Activated CD8-positive, alpha-beta memory T cell treated with anti-CD3 and anti-CD28 coated beads, Interleukin-2, amount 50 U/mL, for 24 hours (primary cell): ENCODE measurements around the gene WRAP73.

ENCODE experiments used
- DNase-seq: peaks from one replicate; pipeline ENCODE4 v3.0.0-alpha.2; 2020; ENCODE audit errors: extremely low read depth

WRAP73 gene

GRCh38 chr1:3669421-3669821 lies 19.5 kb upstream of the WRAP73 start:
- DNase-seq, result no peak

- DNase-seq, result no peak
These were observed 18.8 kb upstream of the WRAP73 start for GRCh38 chr1:3668585-3669300.

- no peak for DNase-seq
These were observed 18.2 kb upstream of the WRAP73 start for GRCh38 chr1:3668148-3668547.

GRCh38 chr1:3664700-3665375 lies 14.9 kb upstream of the WRAP73 start:
- no peak for DNase-seq

- DNase-seq, result no peak
These were observed 14.2 kb upstream of the WRAP73 start for GRCh38 chr1:3663999-3664699.

- DNase-seq, result no peak
These were observed 12.3 kb upstream of the WRAP73 start for GRCh38 chr1:3662080-3662671.

GRCh38 chr1:3661631-3662030 lies 11.7 kb upstream of the WRAP73 start:
- no peak for DNase-seq

GRCh38 chr1:3660704-3661103 lies 10.8 kb upstream of the WRAP73 start:
- DNase-seq, result no peak

GRCh38 chr1:3659093-3659492 lies 9.2 kb upstream of the WRAP73 start:
- DNase-seq, result no peak

GRCh38 chr1:3658231-3658615 lies 8.3 kb upstream of the WRAP73 start:
- no peak for DNase-seq

GRCh38 chr1:3657578-3658230 lies 7.8 kb upstream of the WRAP73 start:
- DNase-seq, result no peak

- no peak for DNase-seq
These were observed 7.2 kb upstream of the WRAP73 start for GRCh38 chr1:3657096-3657475.

- no peak for DNase-seq
These were observed 6.7 kb upstream of the WRAP73 start for GRCh38 chr1:3656450-3657095.

GRCh38 chr1:3654549-3655281 lies 4.8 kb upstream of the WRAP73 start:
- DNase-seq, result no peak

GRCh38 chr1:3653286-3653618 lies 3.3 kb upstream of the WRAP73 start:
- no peak for DNase-seq

GRCh38 chr1:3652548-3653285 lies 2.8 kb upstream of the WRAP73 start:
- no peak for DNase-seq

GRCh38 chr1:3651930-3652547 lies 2.1 kb upstream of the WRAP73 start, which contains the start of gene TP73:
TP73 (plus strand) TSS chr1:3652516; CDS start chr1:3682366, 29,850 bp downstream.
- no peak for DNase-seq

GRCh38 chr1:3651026-3651929 lies 1.4 kb upstream of the WRAP73 start:
- DNase-seq, result no peak
